GM18526 (cell line): ENCODE measurements around the gene SUDS3.

Experiments used
- POLR2A ChIP-seq: IDR thresholded peaks from 3 replicates; pipeline ENCODE4 v1.6.1; 2011; ENCODE audit not compliant: insufficient read length; ENCODE audit errors: extremely low read depth

SUDS3 gene

DNA sequence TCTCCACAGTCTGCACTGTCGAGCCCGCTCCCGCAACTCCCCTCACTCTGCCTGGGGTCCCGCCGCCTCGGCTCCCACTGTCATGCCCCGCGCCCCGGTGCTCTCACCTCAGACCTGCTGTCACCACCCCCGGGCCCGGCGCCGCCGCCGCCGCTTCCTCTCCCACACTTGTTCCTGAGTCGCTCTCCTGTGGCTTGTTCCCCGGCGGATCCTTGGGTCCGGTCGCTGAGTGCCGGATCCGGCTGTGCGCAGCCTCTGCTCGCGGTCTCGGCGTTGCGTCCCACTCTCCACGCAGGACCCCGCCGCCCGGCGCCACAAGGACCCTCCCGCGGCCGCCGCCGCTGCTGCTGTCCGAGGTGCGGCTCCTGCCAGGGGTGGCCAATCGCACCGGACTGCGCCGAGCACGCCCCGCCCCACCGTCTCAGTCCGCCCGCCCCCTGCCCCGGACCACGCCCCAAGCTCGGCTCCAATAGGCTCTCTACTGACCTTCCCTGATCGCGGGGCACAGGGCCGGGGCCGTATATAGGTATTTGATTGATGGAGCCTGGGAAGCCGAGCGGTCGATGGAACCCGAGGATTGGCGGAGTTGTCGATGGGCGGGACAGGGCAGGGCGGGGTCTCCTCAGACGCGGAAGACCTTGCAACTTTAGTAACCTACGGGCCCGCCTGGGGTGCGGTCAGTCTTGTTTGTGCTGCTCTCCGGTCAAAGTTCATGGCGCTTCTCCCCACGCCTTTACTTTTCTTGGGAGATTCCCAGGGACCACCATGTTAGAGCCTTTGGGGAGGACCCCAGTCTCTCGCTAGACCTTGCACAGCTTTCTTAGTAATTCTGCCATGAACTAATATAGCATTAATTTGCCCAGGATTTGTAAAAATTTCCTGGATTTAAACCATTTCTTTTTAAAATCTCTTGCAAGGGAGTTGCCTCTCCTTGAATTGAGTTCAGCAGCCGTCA is 3.5 kb upstream of the SUDS3 start, which contains the start of gene TAOK3:
Gene TAOK3, minus strand, starts transcription at position 367 of the 955 bp plus-strand sequence. CDS start 117,340 bp downstream, outside the sequence.
- peak; percentile 93 for TF ChIP-seq POLR2A

DNA sequence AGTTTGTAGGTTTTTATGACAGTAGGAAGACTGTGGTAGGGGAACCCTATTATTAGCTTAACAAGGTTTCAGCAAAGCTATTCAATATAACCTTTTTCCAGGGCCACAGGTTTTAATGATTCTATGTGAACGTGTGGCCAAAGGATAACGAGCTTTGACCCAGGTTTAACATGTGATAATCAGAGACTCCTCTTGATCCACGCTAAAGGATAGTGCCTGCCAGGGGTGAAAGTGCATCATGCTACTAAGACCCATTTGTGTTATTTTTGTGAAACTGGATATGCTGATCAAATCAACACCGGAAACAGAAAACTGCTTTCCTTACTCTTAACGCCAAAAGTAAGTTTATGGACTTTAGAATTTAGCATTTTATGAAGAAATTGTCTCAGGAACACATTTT is 2.7 kb upstream of the SUDS3 start:
- TF ChIP-seq POLR2A = no peak

DNA sequence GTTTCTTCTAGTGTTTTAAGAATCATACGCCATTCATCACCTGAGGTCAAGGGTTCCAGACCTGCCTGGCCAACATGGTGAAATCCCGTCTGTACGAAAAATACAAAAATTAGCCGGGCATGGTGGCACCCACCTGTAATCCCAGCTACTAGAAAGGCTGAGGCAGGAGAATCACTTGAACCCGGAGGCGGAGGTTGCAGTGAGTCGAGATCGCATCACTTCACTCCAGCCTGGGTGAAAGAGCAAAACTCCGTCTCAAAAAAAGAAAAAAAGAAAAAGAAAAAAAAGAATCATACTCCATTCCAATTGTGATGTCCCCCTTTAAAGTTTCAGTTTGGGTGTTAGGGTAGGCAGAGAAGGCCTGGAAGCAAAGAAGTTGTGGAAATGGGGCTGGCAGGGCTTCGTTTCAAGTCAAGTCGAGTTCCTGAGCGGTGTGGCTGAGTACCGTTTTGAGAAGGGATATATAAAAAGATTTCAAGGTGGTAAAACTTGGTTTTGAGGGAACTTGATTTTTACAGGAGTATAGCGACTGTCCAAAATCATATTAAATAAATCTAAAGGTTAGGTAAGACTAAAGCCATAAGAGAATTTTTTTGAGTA is 2.1 kb upstream of the SUDS3 start:
- no peak for TF ChIP-seq POLR2A

DNA sequence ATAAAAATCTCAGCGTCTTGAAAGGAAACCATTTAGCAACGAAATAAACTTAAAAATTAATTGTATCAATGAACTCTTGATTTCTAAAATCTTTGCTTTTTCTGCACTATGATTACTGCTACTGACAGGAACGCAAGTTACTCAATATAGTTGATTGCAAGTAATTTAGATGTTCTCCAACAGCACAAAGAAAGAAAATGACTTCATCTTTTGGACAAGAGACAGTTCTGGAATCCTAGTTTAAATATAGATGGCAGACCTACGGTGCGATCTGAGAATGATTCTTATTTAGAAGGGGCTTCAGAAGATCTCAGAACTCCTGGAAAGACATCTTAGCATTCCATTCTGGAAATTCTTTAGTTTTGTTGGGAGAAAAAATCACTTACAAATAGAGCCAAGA is 1.4 kb upstream of the SUDS3 start:
- TF ChIP-seq POLR2A = no peak

DNA sequence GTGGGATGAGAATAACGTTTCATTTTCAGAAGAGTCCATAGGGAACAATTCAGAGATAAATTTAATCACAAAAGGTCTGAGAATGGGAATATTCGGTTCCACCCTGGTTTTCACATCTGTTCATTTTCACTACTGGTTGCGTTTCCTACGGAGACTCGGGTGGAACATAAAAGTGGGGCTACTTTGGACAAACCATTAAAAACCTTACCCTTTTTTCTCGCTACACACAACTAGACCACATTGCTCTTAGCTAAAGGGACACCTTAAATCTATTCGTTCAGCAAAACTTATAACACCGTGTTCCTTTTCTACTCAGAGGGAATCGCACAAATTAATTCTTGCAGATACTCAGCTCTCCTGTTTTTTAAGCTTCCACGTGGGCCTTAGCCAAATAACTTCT is 1.0 kb upstream of the SUDS3 start:
- no peak for TF ChIP-seq POLR2A

DNA sequence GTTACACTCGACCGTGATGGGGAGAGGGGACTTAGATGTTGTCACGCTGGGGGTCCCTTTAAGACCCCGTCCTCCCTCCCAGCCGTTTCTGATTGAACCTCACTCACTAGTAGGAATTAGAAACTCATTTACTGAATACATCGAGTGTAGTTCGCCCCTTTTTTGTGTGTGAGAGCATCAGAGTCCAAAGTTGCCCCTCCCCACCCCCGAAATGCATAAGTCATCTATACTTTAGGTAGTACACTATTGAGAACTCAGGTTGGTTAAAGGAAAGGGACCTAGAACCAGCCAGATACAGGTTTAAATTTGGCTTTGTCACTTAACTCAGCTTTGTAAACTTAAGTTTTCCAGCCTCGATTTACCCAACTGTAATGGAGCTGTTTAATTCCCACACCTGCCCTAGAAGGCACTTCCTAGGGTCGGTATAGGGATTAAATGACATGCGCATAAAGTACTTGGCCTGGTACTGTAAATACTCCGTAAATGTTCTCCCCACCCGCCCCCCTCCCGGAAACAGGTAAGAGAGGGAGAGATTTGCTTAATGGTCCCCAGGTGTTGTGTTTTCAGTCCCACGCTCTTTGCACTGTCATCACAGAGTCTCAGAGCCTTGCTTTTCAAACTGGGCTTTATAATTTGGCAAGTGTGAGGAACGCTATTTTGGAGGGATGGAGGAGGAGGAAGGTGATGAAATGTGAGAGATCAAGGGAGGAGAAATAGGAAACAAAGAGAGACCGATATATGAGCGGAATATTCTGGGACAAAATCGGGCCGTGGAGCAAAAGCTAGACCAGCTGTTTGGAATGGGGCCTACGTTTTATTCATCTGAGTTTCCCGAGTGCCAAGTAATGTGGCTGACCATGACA is 897 bp downstream of the SUDS3 start:
- no peak for TF ChIP-seq POLR2A

DNA sequence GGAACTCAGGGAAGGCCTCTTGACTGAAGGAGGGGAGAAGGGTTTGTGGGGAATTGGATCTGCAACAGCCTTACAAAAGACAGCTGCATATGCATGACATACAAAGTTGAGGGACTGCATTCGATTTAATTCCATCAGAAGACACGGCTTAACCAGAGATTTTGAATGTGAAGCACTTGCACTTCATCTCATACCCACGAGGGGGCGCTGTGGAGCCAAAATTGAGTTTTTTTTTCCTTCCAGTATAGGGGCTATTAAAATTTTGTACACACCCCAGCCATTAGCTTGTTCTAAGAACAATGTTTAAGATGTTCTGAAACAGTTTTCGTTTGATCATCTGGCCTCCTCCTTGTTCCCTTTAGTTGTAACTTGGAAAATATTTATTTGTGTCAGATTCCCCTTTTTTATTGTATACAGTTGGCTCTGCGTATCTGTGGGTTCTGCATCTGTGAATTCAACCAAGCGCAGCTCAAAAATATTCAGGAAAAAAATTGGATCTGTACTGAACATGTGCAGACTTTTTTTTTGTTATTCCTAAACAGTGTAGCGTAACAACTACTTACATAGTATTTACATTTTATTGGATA is 1.6 kb downstream of the SUDS3 start:
- no peak for TF ChIP-seq POLR2A

DNA sequence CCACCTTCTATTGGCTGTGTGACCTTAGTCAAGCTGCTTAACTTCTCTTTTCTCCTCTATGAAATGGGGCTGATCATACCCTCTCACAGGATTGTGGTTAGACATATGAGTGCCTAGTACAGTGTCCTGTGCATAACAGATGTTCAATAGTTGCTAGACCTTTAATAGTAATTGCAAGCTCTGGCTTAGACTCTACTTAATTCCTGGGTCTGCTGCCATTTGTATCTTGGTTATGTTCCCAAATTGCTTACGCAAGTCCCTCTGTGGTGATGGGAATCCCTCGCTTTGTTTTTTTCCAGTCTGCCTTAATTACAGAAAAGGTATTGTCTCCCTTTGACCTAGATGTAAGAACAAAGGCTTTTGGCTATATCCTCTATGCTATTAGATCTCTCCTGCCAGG is 15.1 kb downstream of the SUDS3 start:
- TF ChIP-seq POLR2A = no peak

DNA sequence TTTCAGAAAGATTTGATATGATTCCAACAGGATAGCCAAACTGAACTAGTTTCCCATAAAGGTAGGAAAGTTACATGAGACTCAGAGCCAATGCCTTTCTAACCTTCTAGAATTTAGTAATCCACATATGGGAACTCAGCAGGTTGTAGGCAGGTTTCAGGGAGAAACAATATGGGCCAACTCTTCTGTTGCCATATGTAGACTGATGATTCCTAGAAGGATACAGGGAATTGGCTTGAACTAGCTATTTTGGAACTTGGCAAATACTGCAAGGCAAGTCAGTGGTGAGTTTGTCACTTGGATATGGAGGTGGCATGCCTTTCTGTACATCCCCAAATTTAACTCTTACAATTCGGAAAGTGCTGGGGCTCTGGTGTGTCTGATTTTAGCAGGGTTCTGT is 15.5 kb downstream of the SUDS3 start:
- no peak for TF ChIP-seq POLR2A

DNA sequence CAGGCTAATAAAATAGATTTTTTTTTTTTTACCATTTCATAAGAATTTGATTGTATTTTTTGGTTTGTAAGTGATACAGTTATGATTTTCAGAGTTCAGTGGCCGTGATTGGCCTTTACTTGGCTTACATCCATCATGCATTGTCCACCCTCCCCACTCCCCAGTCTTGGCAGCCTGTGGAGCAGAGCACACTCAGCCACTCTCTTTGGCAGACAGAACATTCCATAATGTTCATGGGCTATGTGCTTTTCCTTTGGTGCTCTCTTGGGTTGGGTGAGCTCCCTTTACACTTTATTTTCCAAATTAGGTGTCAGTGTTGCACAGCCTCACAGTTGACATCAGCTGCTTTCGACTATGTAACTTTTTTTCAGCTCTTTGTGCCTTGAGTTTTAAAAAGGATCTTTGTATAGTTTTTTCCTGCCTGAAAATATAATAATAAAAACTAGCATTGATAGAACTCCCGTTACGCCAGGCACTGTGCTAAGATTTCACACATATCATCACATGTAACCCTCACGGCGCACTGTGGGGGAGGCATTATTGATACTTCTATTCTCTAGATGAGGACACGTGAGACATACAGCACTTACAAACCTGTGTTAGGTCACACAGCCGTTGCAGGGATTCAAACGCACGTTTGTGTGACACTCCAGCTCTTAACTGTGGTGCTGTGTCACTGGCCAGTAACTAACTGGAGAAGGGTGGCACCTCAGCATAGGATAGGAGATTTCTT is 21.5 kb downstream of the SUDS3 start:
- no peak for TF ChIP-seq POLR2A

DNA sequence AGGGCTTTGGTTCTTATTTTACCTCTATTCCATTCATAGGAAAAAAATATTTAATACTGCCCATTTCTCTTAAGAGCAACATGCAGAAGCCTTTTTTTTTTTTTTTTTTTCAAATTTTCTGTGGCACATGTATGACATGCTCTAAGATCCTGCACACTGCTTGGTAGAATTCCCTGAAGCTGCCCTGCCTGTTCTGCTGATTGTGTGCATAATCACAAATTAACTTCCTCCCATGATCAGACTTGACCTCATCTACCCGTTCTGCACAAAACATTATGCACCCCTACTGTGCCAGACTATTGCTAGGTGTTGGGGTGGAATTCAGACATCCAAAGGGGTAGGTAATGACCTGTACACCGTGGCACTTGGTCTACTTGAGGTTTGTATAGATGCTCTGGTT is 22.2 kb downstream of the SUDS3 start:
- no peak for TF ChIP-seq POLR2A

DNA sequence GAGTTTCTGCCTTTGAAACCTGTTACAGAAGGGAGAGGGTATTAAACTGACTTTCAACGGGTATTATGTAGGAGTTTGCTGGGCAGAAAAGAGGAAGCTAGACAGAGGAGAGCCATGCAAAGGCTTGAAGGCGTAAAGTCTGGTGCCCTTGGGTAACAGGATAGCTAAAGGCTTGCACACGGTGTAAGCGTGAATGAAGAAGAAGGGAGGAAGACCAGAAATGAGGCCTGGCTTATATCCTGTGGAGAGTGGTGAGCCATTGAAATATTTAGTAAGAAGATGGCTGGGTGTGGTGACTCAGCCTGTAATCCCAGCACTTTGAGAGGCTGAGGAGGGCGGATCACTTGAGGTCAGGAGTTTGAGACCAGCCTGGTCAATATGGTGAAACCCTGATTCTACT is 22.6 kb downstream of the SUDS3 start:
- TF ChIP-seq POLR2A = no peak

DNA sequence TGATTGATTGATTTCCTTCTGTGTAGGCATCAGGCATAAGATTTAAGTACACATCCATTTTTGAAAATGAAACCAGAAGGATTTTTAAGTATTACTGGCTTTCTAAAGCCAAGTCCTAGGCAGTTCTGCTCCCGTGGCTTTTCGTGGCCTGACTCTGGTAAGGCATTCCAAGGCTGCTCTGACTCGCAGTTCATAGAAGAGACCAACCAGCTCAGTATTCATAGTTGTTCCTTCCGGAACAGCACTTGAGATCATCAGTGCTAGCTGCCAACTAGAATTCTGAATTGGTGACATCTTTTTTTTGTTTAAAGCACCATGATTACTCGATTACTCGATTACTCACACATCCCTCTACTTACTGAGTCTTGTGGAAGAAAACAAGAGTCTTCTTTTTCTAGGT is 25.9 kb downstream of the SUDS3 start:
- TF ChIP-seq POLR2A = no peak

DNA sequence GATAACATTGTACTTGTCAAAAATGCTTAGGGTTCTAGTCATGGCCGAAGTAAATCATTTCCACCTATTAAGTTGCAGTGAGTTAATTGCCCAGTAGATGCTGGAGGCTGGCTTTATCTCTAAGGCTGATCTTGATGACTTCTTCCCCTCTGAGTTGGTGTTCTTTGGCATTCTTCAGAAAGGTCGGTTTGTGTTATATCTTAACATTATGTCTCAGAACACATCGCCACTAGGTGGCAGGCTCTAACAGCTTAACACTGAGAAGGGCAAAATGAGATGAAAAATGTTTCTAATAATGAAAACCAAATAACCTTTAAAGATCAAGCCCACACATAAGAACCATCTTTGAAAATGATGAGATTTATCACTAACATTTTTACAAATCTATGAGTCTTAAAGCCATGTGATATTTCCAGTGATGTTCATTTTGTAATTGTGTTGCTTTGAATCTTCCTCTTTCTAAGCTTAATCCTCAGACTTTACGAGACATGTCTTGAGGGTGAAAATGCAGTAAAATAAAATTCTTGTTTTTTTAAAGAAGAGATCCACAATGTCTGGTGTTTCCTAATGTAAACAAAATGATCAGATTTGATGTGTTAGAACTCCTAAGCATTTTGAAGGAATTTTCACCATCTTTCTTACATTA is 28.6 kb downstream of the SUDS3 start:
- no peak for TF ChIP-seq POLR2A
